Activated CD4-positive, alpha-beta memory T cell treated with anti-CD3 and anti-CD28 coated beads, Interleukin-2, amount 10 ng/mL, durations not matched to agents 7 days and 5 days (primary cell): ENCODE data around the gene PIGN. TPM values are rescaled to one million over a fixed set of nuclear protein-coding genes. Genes with fewer than 3 reads are reported as not detected.

Source experiments
- CTCF ChIA-PET: fragments of 350-600 bp; sonication (Branson Sonifier 250); formaldehyde crosslinking; loops from one replicate; lab custom pipeline; 2021; ENCODE audit warnings: antibody characterized with exemption, inconsistent platforms; lab: Charles Lee
- POLR2A ChIA-PET: fragments of 350-600 bp; sonication (Branson Sonifier 250); formaldehyde crosslinking; loops from one replicate; lab custom pipeline; 2021; ENCODE audit warnings: antibody characterized with exemption; lab: Charles Lee
- DNase-seq: peaks from one replicate; pipeline ENCODE4 v3.0.0-alpha.2; 2020
- H3K27ac Mint-ChIP-seq: one replicate; pipeline ENCODE4 v1.8.0; 2021; ENCODE audit warnings: mild to moderate bottlenecking, mixed read lengths
- H3K27me3 Mint-ChIP-seq: one replicate; pipeline ENCODE4 v1.8.0; 2021; ENCODE audit warnings: mixed read lengths
- H3K36me3 Mint-ChIP-seq: one replicate; pipeline ENCODE4 v1.8.0; 2021; ENCODE audit warnings: low read depth, mixed read lengths
- H3K4me1 Mint-ChIP-seq: one replicate; pipeline ENCODE4 v1.8.0; 2021; ENCODE audit warnings: mixed read lengths
- H3K4me3 Mint-ChIP-seq: one replicate; pipeline ENCODE4 v1.8.0; 2021; ENCODE audit warnings: mild to moderate bottlenecking, mixed read lengths
- H3K9me3 Mint-ChIP-seq: one replicate; pipeline ENCODE4 v1.8.0; 2021; ENCODE audit warnings: mixed read lengths
- total RNA-seq, 2 experiments: library from RNA; stranded (reverse); gene quantifications; one replicate each; pipeline ENCODE4 v1.2.3, GENCODE V29; 2021

Gene PIGN
- total RNA-seq, 2 experiments from 2014 or later = 27.2 to 29.7 TPM

- H3K4me3 Mint-ChIP-seq = no peak overlapping the region
- ChIA-PET POLR2A (no interaction called here), CTCF (no interaction called here)
- H3K36me3 Mint-ChIP-seq = peaks cover 3% of the 10 kb centered on the region
- H3K27ac Mint-ChIP-seq = no peak overlapping the region
- H3K4me1 Mint-ChIP-seq = peaks cover 7% of the 10 kb centered on the region
- no peaks in the 10 kb centered on the region for H3K27me3 Mint-ChIP-seq
- DNase-seq = no peak
- H3K9me3 Mint-ChIP-seq = no peaks in the 10 kb centered on the region
Observed at GRCh38 chr18:62128157-62128556, 58.7 kb downstream of the PIGN start.

- peaks cover 3% of the 10 kb centered on the region for H3K36me3 Mint-ChIP-seq
- CTCF ChIA-PET = interaction anchor here (1.5 kb wide), 1 partner anchor 490 kb away, joined by 4 read pairs; no protein-coding TSS in a partner anchor
- peaks cover 7% of the 10 kb centered on the region for H3K4me1 Mint-ChIP-seq
- H3K27ac Mint-ChIP-seq = no peak overlapping the region
- no peaks in the 10 kb centered on the region for H3K9me3 Mint-ChIP-seq
- H3K27me3 Mint-ChIP-seq = no peaks in the 10 kb centered on the region
- no peak for DNase-seq
- POLR2A ChIA-PET = no interaction called here
- H3K4me3 Mint-ChIP-seq = no peak overlapping the region
Observed at GRCh38 chr18:62126737-62127136, 60.1 kb downstream of the PIGN start.

GRCh38 chr18:62125702-62126101, 61.2 kb downstream of the PIGN start:
- Mint-ChIP-seq H3K4me3 (no peak overlapping the region), H3K9me3 (no peaks in the 10 kb centered on the region), H3K36me3 (peaks cover 3% of the 10 kb centered on the region), H3K27me3 (no peaks in the 10 kb centered on the region), H3K4me1 (peaks cover 7% of the 10 kb centered on the region), H3K27ac (no peak overlapping the region)
- ChIA-PET CTCF (no interaction called here), POLR2A (no interaction called here)
- no peak for DNase-seq

- no peaks in the 10 kb centered on the region for H3K27me3 Mint-ChIP-seq
- peaks cover 7% of the 10 kb centered on the region for H3K4me1 Mint-ChIP-seq
- no peaks in the 10 kb centered on the region for H3K9me3 Mint-ChIP-seq
- ChIA-PET POLR2A (no interaction called here), CTCF (interaction anchor here (1.6 kb wide), 1 partner anchor 9 kb away, joined by 4 read pairs; no protein-coding TSS in a partner anchor)
- no peak for DNase-seq
- H3K4me3 Mint-ChIP-seq = no peak overlapping the region
- H3K36me3 Mint-ChIP-seq = peaks cover 3% of the 10 kb centered on the region
- no peak overlapping the region for H3K27ac Mint-ChIP-seq
Observed at GRCh38 chr18:62122330-62122729, 64.5 kb downstream of the PIGN start.

GRCh38 chr18:62119884-62120283, 67.0 kb downstream of the PIGN start:
- DNase-seq = no peak
- H3K9me3 Mint-ChIP-seq = no peaks in the 10 kb centered on the region
- no peak overlapping the region for H3K27ac Mint-ChIP-seq
- ChIA-PET POLR2A (no interaction called here), CTCF (no interaction called here)
- no peaks in the 10 kb centered on the region for H3K27me3 Mint-ChIP-seq
- H3K4me1 Mint-ChIP-seq = no peaks in the 10 kb centered on the region
- no peak overlapping the region for H3K4me3 Mint-ChIP-seq
- H3K36me3 Mint-ChIP-seq = peaks cover 3% of the 10 kb centered on the region

- CTCF ChIA-PET = no interaction called here
- Mint-ChIP-seq H3K9me3 (no peaks in the 10 kb centered on the region), H3K36me3 (peaks cover 3% of the 10 kb centered on the region), H3K4me1 (no peaks in the 10 kb centered on the region), H3K4me3 (no peak overlapping the region), H3K27ac (no peak overlapping the region), H3K27me3 (no peaks in the 10 kb centered on the region)
- POLR2A ChIA-PET = no interaction called here
- DNase-seq = no peak
Observed at GRCh38 chr18:62118328-62118727, 68.5 kb downstream of the PIGN start.

GRCh38 chr18:62109676-62110075, 77.2 kb downstream of the PIGN start:
- DNase-seq = no peak
- Mint-ChIP-seq H3K9me3 (no peaks in the 10 kb centered on the region), H3K27ac (no peak overlapping the region), H3K27me3 (no peaks in the 10 kb centered on the region), H3K4me3 (no peak overlapping the region), H3K4me1 (no peaks in the 10 kb centered on the region), H3K36me3 (no peaks in the 10 kb centered on the region)
- CTCF ChIA-PET = no interaction called here
- POLR2A ChIA-PET = no interaction called here

- H3K4me1 Mint-ChIP-seq = no peaks in the 10 kb centered on the region
- H3K9me3 Mint-ChIP-seq = no peaks in the 10 kb centered on the region
- no peaks in the 10 kb centered on the region for H3K36me3 Mint-ChIP-seq
- DNase-seq = no peak
- H3K27me3 Mint-ChIP-seq = no peaks in the 10 kb centered on the region
- POLR2A ChIA-PET = interaction anchor here (0.7 kb wide), 1 partner anchor 373 kb away, joined by 4 read pairs; no protein-coding TSS in a partner anchor
- CTCF ChIA-PET = interaction anchor here (0.7 kb wide), 1 partner anchor 56 kb away, joined by 3 read pairs; no protein-coding TSS in a partner anchor
- H3K4me3 Mint-ChIP-seq = no peak overlapping the region
- no peak overlapping the region for H3K27ac Mint-ChIP-seq
Observed at GRCh38 chr18:62107881-62108280, 79.0 kb downstream of the PIGN start.

GRCh38 chr18:62106271-62106670, 80.6 kb downstream of the PIGN start:
- Mint-ChIP-seq H3K36me3 (peaks cover 5% of the 10 kb centered on the region), H3K4me3 (no peak overlapping the region), H3K4me1 (no peaks in the 10 kb centered on the region), H3K9me3 (no peaks in the 10 kb centered on the region), H3K27ac (no peak overlapping the region), H3K27me3 (no peaks in the 10 kb centered on the region)
- POLR2A ChIA-PET = no interaction called here
- DNase-seq = no peak
- CTCF ChIA-PET = no interaction called here

GRCh38 chr18:62105376-62105775, 81.5 kb downstream of the PIGN start:
- Mint-ChIP-seq H3K9me3 (no peaks in the 10 kb centered on the region), H3K36me3 (peaks cover 8% of the 10 kb centered on the region), H3K27ac (no peak overlapping the region), H3K4me3 (no peak overlapping the region), H3K4me1 (no peaks in the 10 kb centered on the region), H3K27me3 (no peaks in the 10 kb centered on the region)
- POLR2A ChIA-PET = no interaction called here
- CTCF ChIA-PET = no interaction called here
- no peak for DNase-seq

- H3K27ac Mint-ChIP-seq = no peak overlapping the region
- H3K4me3 Mint-ChIP-seq = no peak overlapping the region
- ChIA-PET CTCF (interaction anchor here (0.6 kb wide), 1 partner anchor 1236 kb away, joined by 3 read pairs; no protein-coding TSS in a partner anchor), POLR2A (no interaction called here)
- no peaks in the 10 kb centered on the region for H3K4me1 Mint-ChIP-seq
- H3K36me3 Mint-ChIP-seq = peaks cover 33% of the 10 kb centered on the region
- H3K27me3 Mint-ChIP-seq = no peaks in the 10 kb centered on the region
- H3K9me3 Mint-ChIP-seq = peaks cover 3% of the 10 kb centered on the region
- DNase-seq = no peak
Observed at GRCh38 chr18:62102221-62102620, 84.6 kb downstream of the PIGN start.

GRCh38 chr18:62101321-62101721, 85.5 kb downstream of the PIGN start:
- Mint-ChIP-seq H3K36me3 (peaks cover 33% of the 10 kb centered on the region), H3K27me3 (no peaks in the 10 kb centered on the region), H3K4me1 (no peaks in the 10 kb centered on the region), H3K27ac (no peak overlapping the region), H3K4me3 (no peak overlapping the region), H3K9me3 (peaks cover 3% of the 10 kb centered on the region)
- ChIA-PET CTCF (interaction anchor here (0.6 to 1.0 kb wide), 3 partner anchors 13 to 1235 kb away, joined by 3 read pairs; no protein-coding TSS in a partner anchor), POLR2A (no interaction called here)
- DNase-seq = no peak

GRCh38 chr18:62098960-62099359, 87.9 kb downstream of the PIGN start:
- ChIA-PET CTCF (no interaction called here), POLR2A (no interaction called here)
- no peak overlapping the region for H3K4me3 Mint-ChIP-seq
- H3K27me3 Mint-ChIP-seq = no peaks in the 10 kb centered on the region
- DNase-seq = no peak
- no peak overlapping the region for H3K27ac Mint-ChIP-seq
- H3K9me3 Mint-ChIP-seq = peaks cover 3% of the 10 kb centered on the region
- peaks cover 36% of the 10 kb centered on the region for H3K36me3 Mint-ChIP-seq
- H3K4me1 Mint-ChIP-seq = no peaks in the 10 kb centered on the region

GRCh38 chr18:62097698-62098097, 89.2 kb downstream of the PIGN start:
- no peaks in the 10 kb centered on the region for H3K27me3 Mint-ChIP-seq
- CTCF ChIA-PET = no interaction called here

More at GRCh38 chr18:62097698-62098097, 89.2 kb downstream of the PIGN start:
- Mint-ChIP-seq H3K27ac (no peak overlapping the region), H3K9me3 (peaks cover 3% of the 10 kb centered on the region), H3K4me1 (no peaks in the 10 kb centered on the region), H3K4me3 (no peak overlapping the region), H3K36me3 (peaks cover 36% of the 10 kb centered on the region)
- POLR2A ChIA-PET = no interaction called here
- no peak for DNase-seq
